HepG2 (cell line): ENCODE data around the gene ABT1. TPM values are rescaled to one million over a fixed set of nuclear protein-coding genes. Genes with fewer than 3 reads are reported as not detected.

Source experiments
- ATAC-seq: fragments of 200-7000 bp; cut with Tn5 transposase; 3 replicates; pipeline ENCODE4 v1.9.1; 2020; ENCODE audit warnings: mild to moderate bottlenecking, moderate library complexity
- BruUV-seq: library from RNA; stranded (reverse); fragments of 400-500 nt; replicated peaks from 2 replicates; lab custom pipeline; 2021; lab: Mats Ljungman, UMichigan
- CTCF ChIA-PET: fragments of 300-600 bp; formaldehyde crosslinking; extraction: SDS; loops from one replicate; lab custom pipeline; 2021; ENCODE audit warnings: low total read pairs, inconsistent platforms, low intra/inter-chr PET ratio; lab: Yijun Ruan, JAX
- POLR2A ChIA-PET: fragments of 350-600 bp; sonication (Branson Sonifier 250); formaldehyde crosslinking; loops from one replicate; lab custom pipeline; 2020; ENCODE audit warnings: antibody characterized with exemption, inconsistent platforms; lab: Yijun Ruan, JAX
- DNase-seq: peaks from one replicate; pipeline ENCODE4 v3.0.0-alpha.2; 2015; ENCODE audit warnings: low spot score
- FAIRE-seq: peaks from 3 replicates; lab custom pipeline; 2011; peaks lifted over from hg19 to GRCh38; lab: Jason Lieb, UNC
- H2AFZ ChIP-seq: one replicate; pipeline ENCODE4 v1.6.1; 2011; ENCODE audit warnings: low read length, inconsistent platforms
- H3K27ac ChIP-seq: fragments of 300-600 bp; 3 replicates; pipeline ENCODE4 v1.8.0; 2011; ENCODE audit warnings: mixed run types, mild to moderate bottlenecking, mixed read lengths, low read length, inconsistent platforms; ENCODE audit not compliant: insufficient read depth; ENCODE audit errors: extremely low read length
- H3K27me3 ChIP-seq, 2 experiments: fragments of 200-600 bp in 1 of 2; 2 replicates in 1 of 2; 3 replicates in 1 of 2; pipeline versions ENCODE4 v1.6.0 to v1.8.0; 2011; ENCODE audit warnings: low read length in 2 of 2, mild to moderate bottlenecking in 2 of 2, moderate library complexity in 2 of 2, inconsistent platforms in 1 of 2; ENCODE audit not compliant: insufficient read depth in 2 of 2, control insufficient read depth in 1 of 2
- H3K36me3 ChIP-seq, 2 experiments: fragments of 200-600 bp in 1 of 2; replicated peaks in 1 of 2; 2 replicates in 1 of 2; 3 replicates in 1 of 2; pipeline versions ENCODE4 v1.5.1 to v1.8.0; 2011; ENCODE audit warnings: low read length in 2 of 2, inconsistent platforms in 1 of 2; ENCODE audit not compliant: insufficient read depth in 2 of 2, control insufficient read depth in 1 of 2
- H3K4me1 ChIP-seq: 2 replicates; pipeline ENCODE4 v1.5.1; 2012; ENCODE audit warnings: low read length, inconsistent platforms; ENCODE audit not compliant: insufficient read depth
- H3K4me2 ChIP-seq: 2 replicates; pipeline ENCODE4 v1.6.0; 2011; ENCODE audit warnings: low read depth, low read length, inconsistent platforms
- H3K4me3 ChIP-seq, 3 experiments: fragments of 200-600 bp in 1 of 3; sonication (generic), shearing (Covaris generic) in 1 of 3; replicated peaks in 1 of 3; 2 replicates each; pipeline ENCODE4 v1.5.1; 2011 to 2016; ENCODE audit warnings: low read length in 3 of 3, inconsistent platforms in 2 of 3, low read depth in 2 of 3, mild to moderate bottlenecking in 2 of 3, control low read depth in 1 of 3, mixed read lengths in 1 of 3; ENCODE audit not compliant: insufficient read depth in 1 of 3
- H3K79me2 ChIP-seq: one replicate; pipeline ENCODE4 v1.6.1; 2011; ENCODE audit warnings: low read length, inconsistent platforms; ENCODE audit not compliant: insufficient read depth
- H3K9ac ChIP-seq: 2 replicates; pipeline ENCODE4 v1.6.0; 2011; ENCODE audit warnings: mild to moderate bottlenecking, low read depth, low read length, inconsistent platforms; ENCODE audit not compliant: insufficient read depth
- H3K9me3 ChIP-seq: 2 replicates; pipeline ENCODE4 v1.5.1; 2012; ENCODE audit warnings: mild to moderate bottlenecking, low read length
- H4K20me1 ChIP-seq: 2 replicates; pipeline ENCODE4 v1.6.0; 2011; ENCODE audit warnings: inconsistent platforms, mild to moderate bottlenecking, low read length, moderate library complexity; ENCODE audit not compliant: insufficient read depth
- CBX1 ChIP-seq: IDR thresholded peaks from one replicate; pipeline ENCODE4 v1.6.1; 2016; ENCODE audit warnings: antibody characterized with exemption, low read depth
- ELF4 ChIP-seq: sonication (generic); formaldehyde crosslinking; IDR thresholded peaks from 2 replicates; pipeline ENCODE4 v1.5.0; 2020; ENCODE audit warnings: missing genetic modification reagents, mild to moderate bottlenecking, moderate library complexity, borderline replicate concordance
- HDAC1 ChIP-seq: sonication (generic); formaldehyde crosslinking; IDR thresholded peaks from 2 replicates; pipeline ENCODE4 v1.5.1; 2020; ENCODE audit warnings: mild to moderate bottlenecking, missing genetic modification reagents
- HDAC2 ChIP-seq: sonication (generic); formaldehyde crosslinking; IDR thresholded peaks from 2 replicates; pipeline ENCODE4 v1.4.0; 2020; ENCODE audit warnings: missing genetic modification reagents
- HMG20A ChIP-seq: IDR thresholded peaks from 2 replicates; pipeline ENCODE4 v1.6.1; 2016; ENCODE audit warnings: borderline replicate concordance
- IRF2 ChIP-seq: IDR thresholded peaks from 2 replicates; pipeline ENCODE4 v1.6.1; 2018; ENCODE audit warnings: missing genetic modification reagents, missing compliant biosample characterization
- PHF21A ChIP-seq: sonication (generic); formaldehyde crosslinking; IDR thresholded peaks from 2 replicates; pipeline ENCODE4 v1.5.0; 2020; ENCODE audit warnings: mild to moderate bottlenecking, missing genetic modification reagents
- POLR2A ChIP-seq, 2 experiments: IDR thresholded peaks; 2 replicates each; pipeline ENCODE4 v1.6.1; 2011; ENCODE audit warnings: low read depth in 2 of 2, low read length in 2 of 2, mild to moderate bottlenecking in 1 of 2, moderate library complexity in 1 of 2; ENCODE audit not compliant: insufficient read depth in 1 of 2
- SRSF4 ChIP-seq: fragments of 200-400 bp; formaldehyde crosslinking; IDR thresholded peaks from one replicate; pipeline ENCODE4 v1.6.1; 2018; ENCODE audit warnings: mild to moderate bottlenecking, low read depth, low read length, moderate library complexity; ENCODE audit not compliant: poor library complexity, severe bottlenecking
- ZNF557 ChIP-seq: sonication (generic); formaldehyde crosslinking; IDR thresholded peaks from 2 replicates; pipeline ENCODE4 v1.4.0; 2020; ENCODE audit warnings: missing genetic modification reagents
- ZNF577 ChIP-seq: sonication (generic); formaldehyde crosslinking; IDR thresholded peaks from 2 replicates; pipeline ENCODE4 v1.4.0; 2020; ENCODE audit warnings: mild to moderate bottlenecking, low read depth, missing genetic modification reagents, borderline replicate concordance
- ZNF747 ChIP-seq: sonication (generic); formaldehyde crosslinking; IDR thresholded peaks from 2 replicates; pipeline ENCODE4 v1.8.1; 2023; ENCODE audit warnings: missing genetic modification reagents, mild to moderate bottlenecking, borderline replicate concordance
- ZNF772 ChIP-seq: sonication (generic); formaldehyde crosslinking; IDR thresholded peaks from 2 replicates; pipeline ENCODE4 v1.5.0; 2020; ENCODE audit warnings: mild to moderate bottlenecking, missing genetic modification reagents
- ZNF850 ChIP-seq: sonication (generic); formaldehyde crosslinking; conservative IDR thresholded peaks from 2 replicates; pipeline ENCODE4 v1.9.0; 2021; ENCODE audit warnings: mild to moderate bottlenecking, missing genetic modification reagents
- WGBS: methylation state at CpG from one replicate; pipeline ENCODE4 v1.1.6; 2017; ENCODE audit warnings: low lambda C conversion rate; 5-methylcytosine and 5-hydroxymethylcytosine counted together
- in situ Hi-C: cut with HindIII; loops from 2 replicates; pipeline ENCODE4 v1.10.0; 2017; ENCODE audit warnings: low pct_unique_long_range_greater_than_20kb; ENCODE audit not compliant: extremely low pct_ligation_motif_present
- intact Hi-C: fragments of 100-400 bp; cut with micrococcal nuclease; formaldehyde crosslinking; loops from one replicate; pipeline ENCODE4 v1.10.0; 2022; ENCODE audit not compliant: unreplicated experiment
- polyA plus RNA-seq, 8 experiments: library from polyadenylated mRNA; depleted of rRNA in 3 of 8; stranded (reverse) in 7 of 8; unstranded in 1 of 8; fragments of >200 nt; fragmentation: Illumina TruSeq in 4 of 8; extraction: Trizol in 4 of 8; gene quantifications; 2 replicates each; pipeline versions ENCODE4 v1.2.1 to v1.2.3, GENCODE V29; 2011 to 2016; ENCODE audit warnings: low read depth in 4 of 8, missing spikeins in 1 of 8, mixed read lengths in 1 of 8; ENCODE audit not compliant: insufficient read depth in 1 of 8
- total RNA-seq, 5 experiments: library from RNA; depleted of rRNA; stranded (reverse); fragments of >200 nt; fragmentation: Illumina TruSeq; extraction: Trizol; gene quantifications; 2 replicates each; pipeline ENCODE4 v1.2.3, GENCODE V29; 2016; ENCODE audit warnings: low read depth in 1 of 5
- TF ChIP-seq, protein P1 (sequence below): sonication (generic); formaldehyde crosslinking; IDR thresholded peaks from 2 replicates; pipeline ENCODE4 v1.4.0; 2020; ENCODE audit warnings: mild to moderate bottlenecking, low read depth, missing genetic modification reagents
- TF ChIP-seq, protein P2 (sequence below): IDR thresholded peaks from 2 replicates; pipeline ENCODE4 v1.6.1; 2016; ENCODE audit warnings: missing biosample characterization, missing genetic modification reagents, low read depth
- TF ChIP-seq, protein P3 (sequence below): IDR thresholded peaks from 2 replicates; pipeline ENCODE4 v1.6.1; 2016; ENCODE audit warnings: missing compliant biosample characterization, missing genetic modification reagents, borderline replicate concordance

The ABT1 gene
- total and polyA plus RNA-seq, 2 of the 13 experiments (the other 11 are each of a cell fraction or from before 2014, with no cell fraction given) = 38.4 TPM

DNA sequence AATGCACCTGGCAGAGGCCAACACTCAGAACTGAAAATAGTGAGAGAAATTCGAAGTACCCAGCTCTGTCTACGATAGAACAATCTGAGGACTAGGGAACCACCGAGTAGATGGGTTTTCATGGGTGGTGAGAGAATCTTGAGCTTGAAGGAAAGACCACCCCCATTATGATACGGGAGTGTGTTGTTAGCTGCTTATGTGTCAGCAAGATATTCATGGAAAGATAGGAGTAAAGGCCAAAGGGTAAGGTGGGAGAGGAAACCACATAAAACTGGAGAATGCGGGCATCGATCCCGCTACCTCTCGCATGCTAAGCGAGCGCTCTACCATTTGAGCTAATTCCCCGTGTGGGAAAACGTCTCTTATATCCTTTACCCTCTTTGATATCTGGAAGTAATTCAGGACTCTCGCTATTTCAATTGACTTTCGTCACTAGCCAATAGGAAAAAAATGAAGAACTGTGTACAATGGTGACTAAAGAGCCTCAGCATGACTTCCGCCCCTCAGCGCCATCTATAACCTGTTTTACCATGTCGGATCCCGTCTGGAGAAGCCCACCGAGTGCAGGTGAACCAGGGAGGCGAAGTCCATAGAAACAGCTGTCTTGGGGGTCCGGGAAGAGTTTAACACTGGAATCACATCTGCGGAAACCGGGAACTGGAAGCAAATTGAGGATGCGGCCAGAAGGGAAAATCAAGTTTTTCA is 25.0 kb upstream of the ABT1 start:
- H3K27ac ChIP-seq = peak overlapping the region; percentile 72
- ChIA-PET POLR2A (interaction anchor here (0.7 to 2.3 kb wide), 8 partner anchors 10 to 243 kb away, joined by 3 to 14 read pairs (median 5); partner anchors contain the start of gene HMGN4), CTCF (interaction anchor here (1.5 to 2.7 kb wide), 2 partner anchors 24 to 230 kb away, joined by 5 to 27 read pairs; partner anchors contain the start of gene ABT1)
- peak overlapping the region; percentile 78 for H3K9ac ChIP-seq
- peak overlapping the region; percentile 81 for H2AFZ ChIP-seq
- BruUV-seq = no TSS peak
- H3K4me2 ChIP-seq = peak overlapping the region; percentile 78
- H3K27me3 ChIP-seq = no peaks in the 10 kb centered on the region; a peak in 1 of 5 replicates
- H4K20me1 ChIP-seq = no peaks in the 10 kb centered on the region
- no peaks in the 10 kb centered on the region for H3K9me3 ChIP-seq
- ATAC-seq = peak; percentile 82
- peak overlapping the region; percentile 70 to 79 (median 70) for H3K4me3 ChIP-seq
- peaks cover 50% of the 10 kb centered on the region for H3K4me1 ChIP-seq
- FAIRE-seq = peak; percentile 84
- H3K79me2 ChIP-seq = no peaks in the 10 kb centered on the region
- in situ Hi-C loops = no loop called here
- intact Hi-C loops = loop anchor here (1.0 kb wide), 3 partner anchors 18 to 34 kb away; partner anchors contain the start of gene ABT1
- DNase-seq = peak; percentile 95
- H3K36me3 ChIP-seq = no peaks in the 10 kb centered on the region
- 4% methylated on average over 24 of the region's 24 CpGs for WGBS
- TF ChIP-seq ZNF850 = no peak
- TF ChIP-seq ZNF577 (CRISPR knock-in tag) = no peak
- TF ChIP-seq ZNF557 = peak; percentile 43; the same call in 1 of the 2 replicates
- TF ChIP-seq HDAC1 = peak; percentile 68
- TF ChIP-seq, protein P1, sequence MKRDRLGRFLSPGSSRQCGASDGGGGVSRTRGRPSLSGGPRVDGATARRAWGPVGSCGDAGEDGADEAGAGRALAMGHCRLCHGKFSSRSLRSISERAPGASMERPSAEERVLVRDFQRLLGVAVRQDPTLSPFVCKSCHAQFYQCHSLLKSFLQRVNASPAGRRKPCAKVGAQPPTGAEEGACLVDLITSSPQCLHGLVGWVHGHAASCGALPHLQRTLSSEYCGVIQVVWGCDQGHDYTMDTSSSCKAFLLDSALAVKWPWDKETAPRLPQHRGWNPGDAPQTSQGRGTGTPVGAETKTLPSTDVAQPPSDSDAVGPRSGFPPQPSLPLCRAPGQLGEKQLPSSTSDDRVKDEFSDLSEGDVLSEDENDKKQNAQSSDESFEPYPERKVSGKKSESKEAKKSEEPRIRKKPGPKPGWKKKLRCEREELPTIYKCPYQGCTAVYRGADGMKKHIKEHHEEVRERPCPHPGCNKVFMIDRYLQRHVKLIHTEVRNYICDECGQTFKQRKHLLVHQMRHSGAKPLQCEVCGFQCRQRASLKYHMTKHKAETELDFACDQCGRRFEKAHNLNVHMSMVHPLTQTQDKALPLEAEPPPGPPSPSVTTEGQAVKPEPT (CRISPR knock-in tag) = no peak
- peak; percentile 50; the same call in 1 of the 2 replicates for TF ChIP-seq ELF4 (CRISPR knock-in tag)
- TF ChIP-seq, protein P2, sequence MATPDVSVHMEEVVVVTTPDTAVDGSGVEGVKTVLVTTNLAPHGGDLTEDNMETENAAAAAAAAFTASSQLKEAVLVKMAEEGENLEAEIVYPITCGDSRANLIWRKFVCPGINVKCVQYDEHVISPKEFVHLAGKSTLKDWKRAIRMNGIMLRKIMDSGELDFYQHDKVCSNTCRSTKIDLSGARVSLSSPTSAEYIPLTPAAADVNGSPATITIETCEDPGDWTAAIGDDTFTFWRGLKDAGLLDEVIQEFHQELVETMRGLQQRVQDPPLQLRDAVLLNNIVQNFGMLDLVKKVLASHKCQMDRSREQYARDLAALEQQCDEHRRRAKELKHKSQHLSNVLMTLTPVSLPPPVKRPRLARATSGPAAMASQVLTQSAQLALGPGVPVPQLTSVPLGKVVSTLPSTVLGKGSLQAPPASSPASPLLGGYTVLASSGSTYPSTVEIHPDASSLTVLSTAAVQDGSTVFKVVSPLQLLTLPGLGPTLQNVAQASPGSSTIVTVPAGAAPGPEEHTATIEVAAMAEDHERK = 0 out of 2 replicates have a peak, but pooled peaks have one; percentile 49
- peak; percentile 97 for TF ChIP-seq IRF2 (CRISPR knock-in tag)
- TF ChIP-seq POLR2A (IDR thresholded peaks at IDR 0.05; ENCODE audit: insufficient read depth in 1 of 2, low read depth in 2 of 2, low read length in 2 of 2) = peak; percentile 22 to 28; a peak in 1 of 4 replicates
- peak; percentile 85 for TF ChIP-seq HDAC2 (CRISPR knock-in tag)
- TF ChIP-seq PHF21A (CRISPR knock-in tag) = peak; percentile 90
- TF ChIP-seq ZNF747 = peak; percentile 79; the same call in 1 of the 2 replicates
- peak; percentile 62; the same call in 1 of the 2 replicates for TF ChIP-seq HMG20A (CRISPR knock-in tag)
- TF ChIP-seq, protein P3, sequence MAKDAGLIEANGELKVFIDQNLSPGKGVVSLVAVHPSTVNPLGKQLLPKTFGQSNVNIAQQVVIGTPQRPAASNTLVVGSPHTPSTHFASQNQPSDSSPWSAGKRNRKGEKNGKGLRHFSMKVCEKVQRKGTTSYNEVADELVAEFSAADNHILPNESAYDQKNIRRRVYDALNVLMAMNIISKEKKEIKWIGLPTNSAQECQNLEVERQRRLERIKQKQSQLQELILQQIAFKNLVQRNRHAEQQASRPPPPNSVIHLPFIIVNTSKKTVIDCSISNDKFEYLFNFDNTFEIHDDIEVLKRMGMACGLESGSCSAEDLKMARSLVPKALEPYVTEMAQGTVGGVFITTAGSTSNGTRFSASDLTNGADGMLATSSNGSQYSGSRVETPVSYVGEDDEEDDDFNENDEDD (CRISPR knock-in tag) = no peak
- no peak for TF ChIP-seq SRSF4
- peak; percentile 75 for TF ChIP-seq CBX1
- peak; percentile 87 for TF ChIP-seq ZNF772 (CRISPR knock-in tag)
